Measurements from ENCODE around the gene DMPK. TPM values are rescaled to one million over a fixed set of nuclear protein-coding genes. Genes with fewer than 3 reads are reported as not detected.
"Not testable (repeated sequence)": the region's sequence is repeated elsewhere in the genome, so short reads cannot be mapped to it uniquely, and the experiment has no call there.

DMPK gene
- total RNA-seq, 1 experiment from 2014 or later, result 40.5 TPM

DNA sequence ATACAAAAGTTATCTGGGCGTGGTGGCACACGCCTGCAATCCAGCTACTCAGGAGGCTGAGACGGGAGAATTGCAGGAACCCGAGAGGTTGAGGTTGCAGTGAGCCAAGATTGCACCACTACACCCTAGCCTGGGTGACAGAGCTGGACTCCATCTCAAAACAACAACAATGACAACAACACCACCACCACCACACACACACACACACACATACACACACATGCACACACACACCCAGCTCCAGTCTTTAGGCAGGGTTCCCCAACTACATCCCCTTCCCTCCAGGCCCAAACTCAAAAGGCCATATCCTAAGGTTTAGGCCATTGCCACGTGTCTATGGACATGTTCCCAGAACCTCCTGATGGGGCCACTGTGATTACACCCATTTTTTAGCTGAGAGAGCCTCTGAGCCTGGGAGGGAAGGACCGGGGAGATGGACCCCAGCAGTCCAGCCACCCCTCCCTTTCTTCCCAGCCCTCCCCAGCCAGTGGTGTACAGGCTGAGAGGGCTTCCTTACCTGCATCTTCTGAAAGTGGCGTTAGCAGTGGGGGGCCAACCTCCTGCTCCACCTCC, 19.4 kb upstream of the DMPK start:
- H3K4me3 Mint-ChIP-seq (ENCODE audit: unreplicated experiment), result no peak overlapping the region
- intact Hi-C loops (cut with micrococcal nuclease), result no loop called here
- H3K27me3 Mint-ChIP-seq (ENCODE audit: insufficient read depth, unreplicated experiment), result no peaks in the 10 kb centered on the region
- no TSS peak for BruUV-seq (replicated peaks)
- TF ChIP-seq, protein P1, sequence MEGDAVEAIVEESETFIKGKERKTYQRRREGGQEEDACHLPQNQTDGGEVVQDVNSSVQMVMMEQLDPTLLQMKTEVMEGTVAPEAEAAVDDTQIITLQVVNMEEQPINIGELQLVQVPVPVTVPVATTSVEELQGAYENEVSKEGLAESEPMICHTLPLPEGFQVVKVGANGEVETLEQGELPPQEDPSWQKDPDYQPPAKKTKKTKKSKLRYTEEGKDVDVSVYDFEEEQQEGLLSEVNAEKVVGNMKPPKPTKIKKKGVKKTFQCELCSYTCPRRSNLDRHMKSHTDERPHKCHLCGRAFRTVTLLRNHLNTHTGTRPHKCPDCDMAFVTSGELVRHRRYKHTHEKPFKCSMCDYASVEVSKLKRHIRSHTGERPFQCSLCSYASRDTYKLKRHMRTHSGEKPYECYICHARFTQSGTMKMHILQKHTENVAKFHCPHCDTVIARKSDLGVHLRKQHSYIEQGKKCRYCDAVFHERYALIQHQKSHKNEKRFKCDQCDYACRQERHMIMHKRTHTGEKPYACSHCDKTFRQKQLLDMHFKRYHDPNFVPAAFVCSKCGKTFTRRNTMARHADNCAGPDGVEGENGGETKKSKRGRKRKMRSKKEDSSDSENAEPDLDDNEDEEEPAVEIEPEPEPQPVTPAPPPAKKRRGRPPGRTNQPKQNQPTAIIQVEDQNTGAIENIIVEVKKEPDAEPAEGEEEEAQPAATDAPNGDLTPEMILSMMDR (IDR thresholded peaks at IDR 0.05; ENCODE audit: unreplicated experiment), result no peak
- peaks cover 9% of the 10 kb centered on the region for H3K4me1 Mint-ChIP-seq (ENCODE audit: insufficient read depth, unreplicated experiment)
- no peaks in the 10 kb centered on the region for H3K9me3 Mint-ChIP-seq (ENCODE audit: unreplicated experiment)
- POLR2A ChIA-PET, result interaction anchor here (0.6 to 1.3 kb wide), 3 partner anchors 32 to 85 kb away, joined by 3 to 4 read pairs (median 3); no protein-coding TSS in a partner anchor
- DNase-seq (ENCODE audit: unreplicated experiment), result no peak
- CTCF ChIA-PET, result interaction anchor here (0.8 to 2.1 kb wide), 5 partner anchors 16 to 32 kb away, joined by 3 to 5 read pairs (median 4); partner anchors contain the start of gene SIX5
- H3K36me3 Mint-ChIP-seq (ENCODE audit: insufficient read depth, unreplicated experiment), result peaks cover 6% of the 10 kb centered on the region
- H3K27ac Mint-ChIP-seq (ENCODE audit: low read depth, unreplicated experiment), result no peak overlapping the region

GRCh38 chr19:45800070-45800553, 17.8 kb upstream of the DMPK start:
- H3K4me3 Mint-ChIP-seq (ENCODE audit: unreplicated experiment), result no peak overlapping the region
- no peaks in the 10 kb centered on the region for H3K9me3 Mint-ChIP-seq (ENCODE audit: unreplicated experiment)
- CTCF ChIA-PET, result interaction anchor here (0.6 to 2.8 kb wide), 12 partner anchors 8 to 120 kb away, joined by 3 to 20 read pairs (median 4); partner anchors contain the start of gene SIX5
- intact Hi-C loops (cut with micrococcal nuclease), result no loop called here
- no peaks in the 10 kb centered on the region for H3K4me1 Mint-ChIP-seq (ENCODE audit: insufficient read depth, unreplicated experiment)
- DNase-seq (ENCODE audit: unreplicated experiment), result peak; percentile 59
- no peaks in the 10 kb centered on the region for H3K27me3 Mint-ChIP-seq (ENCODE audit: insufficient read depth, unreplicated experiment)
- POLR2A ChIA-PET, result interaction anchor here (1.0 to 2.6 kb wide), 3 partner anchors 17 to 108 kb away, joined by 3 to 41 read pairs (median 6); partner anchors contain the start of genes DMPK, QPCTL, SIX5 and SNRPD2
- H3K27ac Mint-ChIP-seq (ENCODE audit: low read depth, unreplicated experiment), result no peak overlapping the region
- H3K36me3 Mint-ChIP-seq (ENCODE audit: insufficient read depth, unreplicated experiment), result peaks cover 6% of the 10 kb centered on the region
- TF ChIP-seq, protein P1 (IDR thresholded peaks at IDR 0.05; ENCODE audit: unreplicated experiment), result no peak
- BruUV-seq (replicated peaks), result no TSS peak

- H3K9me3 Mint-ChIP-seq (ENCODE audit: unreplicated experiment); H3K36me3 Mint-ChIP-seq (ENCODE audit: insufficient read depth, unreplicated experiment); DNase-seq (ENCODE audit: unreplicated experiment); H3K4me3 Mint-ChIP-seq (ENCODE audit: unreplicated experiment); BruUV-seq (replicated peaks); H3K4me1 Mint-ChIP-seq (ENCODE audit: insufficient read depth, unreplicated experiment); H3K27ac Mint-ChIP-seq (ENCODE audit: low read depth, unreplicated experiment); H3K27me3 Mint-ChIP-seq (ENCODE audit: insufficient read depth, unreplicated experiment): not testable (repeated sequence)
- ChIA-PET POLR2A (interaction anchor here (1.0 to 2.6 kb wide), 5 partner anchors 13 to 107 kb away, joined by 3 to 41 read pairs (median 6); partner anchors contain the start of genes DMPK, QPCTL, SIX5 and SNRPD2), CTCF (interaction anchor here (0.5 to 2.8 kb wide), 23 partner anchors 9 to 759 kb away, joined by 3 to 20 read pairs (median 3); partner anchors contain the start of genes DMPK, RSPH6A and SIX5)
- intact Hi-C loops (cut with micrococcal nuclease), result loop anchor here (1.0 kb wide), 1 partner anchor 29 kb away; no protein-coding TSS in a partner anchor
Observed at GRCh38 chr19:45799541-45799940, 17.3 kb upstream of the DMPK start.

GRCh38 chr19:45798995-45799517, 16.8 kb upstream of the DMPK start:
- H3K36me3 Mint-ChIP-seq (ENCODE audit: insufficient read depth, unreplicated experiment), result peaks cover 6% of the 10 kb centered on the region
- no peak overlapping the region for H3K4me3 Mint-ChIP-seq (ENCODE audit: unreplicated experiment)
- ChIA-PET POLR2A (interaction anchor here (1.0 to 2.6 kb wide), 5 partner anchors 14 to 107 kb away, joined by 3 to 41 read pairs (median 6); partner anchors contain the start of genes DMPK, QPCTL, SIX5 and SNRPD2), CTCF (interaction anchor here (0.5 to 2.8 kb wide), 25 partner anchors 9 to 758 kb away, joined by 3 to 20 read pairs (median 3); partner anchors contain the start of genes DMPK, RSPH6A and SIX5)
- H3K27me3 Mint-ChIP-seq (ENCODE audit: insufficient read depth, unreplicated experiment), result no peaks in the 10 kb centered on the region
- no peak overlapping the region for H3K27ac Mint-ChIP-seq (ENCODE audit: low read depth, unreplicated experiment)
- H3K9me3 Mint-ChIP-seq (ENCODE audit: unreplicated experiment), result no peaks in the 10 kb centered on the region
- no peaks in the 10 kb centered on the region for H3K4me1 Mint-ChIP-seq (ENCODE audit: insufficient read depth, unreplicated experiment)
- intact Hi-C loops (cut with micrococcal nuclease), result loop anchor here (1.0 kb wide), 1 partner anchor 29 kb away; no protein-coding TSS in a partner anchor
- BruUV-seq (replicated peaks), result no TSS peak
- peak; percentile 77 for DNase-seq (ENCODE audit: unreplicated experiment)
- TF ChIP-seq, protein P1 (IDR thresholded peaks at IDR 0.05; ENCODE audit: unreplicated experiment), result peak; percentile 80
